A549 (cell line): ENCODE results near the gene BPIFB3. TPM values are rescaled to one million over a fixed set of nuclear protein-coding genes. Genes with fewer than 3 reads are reported as not detected.

Experiments used
- ATAC-seq, 2 experiments: fragments of 200-7000 bp in 1 of 2; fragments of >200 bp in 1 of 2; cut with Nextera tagmentation in 1 of 2; cut with Tn5 transposase in 1 of 2; 3 replicates each; pipeline versions ENCODE4 v1.8.0 to v1.9.1; 2018 to 2020; ENCODE audit warnings: mild to moderate bottlenecking in 1 of 2, moderate library complexity in 1 of 2
- CTCF ChIA-PET: fragments of 300-600 bp; sonication (Branson Sonifier 250); formaldehyde crosslinking; extraction: SDS; loops from one replicate; lab custom pipeline; 2021; ENCODE audit warnings: antibody characterized with exemption, inconsistent platforms; lab: Yijun Ruan, JAX
- POLR2A ChIA-PET: fragments of 350-600 bp; formaldehyde crosslinking; extraction: SDS; loops from one replicate; lab custom pipeline; 2021; ENCODE audit warnings: antibody characterized with exemption, inconsistent platforms; lab: Yijun Ruan, JAX
- DNase-seq, 2 experiments: peaks; one replicate each; pipeline versions ENCODE4 v3.0.0 to v3.0.0-alpha.2; 2011 to 2016; ENCODE audit warnings: low read depth in 1 of 2, low spot score in 1 of 2
- FAIRE-seq: peaks from 2 replicates; lab custom pipeline; 2011; peaks lifted over from hg19 to GRCh38; lab: Jason Lieb, UNC
- H3K27ac ChIP-seq, 2 experiments: fragments of >200 bp; sonication (Bioruptor Twin); formaldehyde crosslinking; 3 replicates each; pipeline ENCODE4 v1.5.1; 2016 to 2017
- H3K4me1 ChIP-seq: fragments of >200 bp; sonication (Bioruptor Twin); formaldehyde crosslinking; 3 replicates; pipeline ENCODE4 v1.6.1; 2016
- H3K4me2 ChIP-seq: fragments of >200 bp; sonication (Bioruptor Twin); formaldehyde crosslinking; 3 replicates; pipeline ENCODE4 v1.6.1; 2016
- H3K4me3 ChIP-seq: fragments of >200 bp; sonication (Bioruptor Twin); formaldehyde crosslinking; 3 replicates; pipeline ENCODE4 v1.5.1; 2016
- H3K9me3 ChIP-seq: fragments of >200 bp; sonication (Bioruptor Twin); formaldehyde crosslinking; 3 replicates; pipeline ENCODE4 v1.6.1; 2016
- CBX2 ChIP-seq: fragments of 200-600 bp; sonication (generic); IDR thresholded peaks from 2 replicates; pipeline ENCODE4 v1.6.1; 2016; ENCODE audit warnings: low read depth, mild to moderate bottlenecking, borderline replicate concordance
- CBX8 ChIP-seq: fragments of 200-600 bp; sonication (generic); IDR thresholded peaks from 2 replicates; pipeline ENCODE4 v1.6.1; 2016
- CHD2 ChIP-seq: fragments of 150-350 bp; IDR thresholded peaks from 2 replicates; pipeline ENCODE4 v1.6.1; 2014; ENCODE audit warnings: low read length; ENCODE audit not compliant: partially characterized antibody
- CHD4 ChIP-seq: fragments of 200-600 bp; sonication (generic); IDR thresholded peaks from 2 replicates; pipeline ENCODE4 v1.6.1; 2016; ENCODE audit warnings: antibody characterized with exemption, mild to moderate bottlenecking, borderline replicate concordance
- EHF ChIP-seq: fragments of 250-450 bp; sonication (Bioruptor Pico); IDR thresholded peaks from 2 replicates; pipeline ENCODE4 v1.5.0; 2020; ENCODE audit warnings: mild to moderate bottlenecking
- FOSB ChIP-seq: fragments of 250-450 bp; sonication (Bioruptor Pico); IDR thresholded peaks from 2 replicates; pipeline ENCODE4 v1.5.0; 2020; ENCODE audit warnings: mild to moderate bottlenecking, moderate library complexity
- HEYL ChIP-seq: fragments of 250-450 bp; sonication (Bioruptor Pico); IDR thresholded peaks from 2 replicates; pipeline ENCODE4 v1.8.0; 2021; ENCODE audit warnings: mild to moderate bottlenecking, moderate library complexity
- HMGXB4 ChIP-seq: fragments of 250-450 bp; sonication (Bioruptor Pico); IDR thresholded peaks from 2 replicates; pipeline ENCODE4 v1.5.0; 2021; ENCODE audit warnings: mild to moderate bottlenecking, moderate library complexity, borderline replicate concordance
- HOXB13 ChIP-seq: fragments of 250-450 bp; sonication (Bioruptor Pico); IDR thresholded peaks from 2 replicates; pipeline ENCODE4 v1.5.0; 2020; ENCODE audit warnings: low read depth, mild to moderate bottlenecking, moderate library complexity
- HOXB5 ChIP-seq: fragments of 250-450 bp; sonication (Bioruptor Pico); IDR thresholded peaks from 2 replicates; pipeline ENCODE4 v1.5.0; 2020; ENCODE audit warnings: mild to moderate bottlenecking, moderate library complexity
- KDM5A ChIP-seq: fragments of 200-600 bp; sonication (generic); IDR thresholded peaks from 2 replicates; pipeline ENCODE4 v1.6.1; 2016; ENCODE audit warnings: antibody characterized with exemption, mild to moderate bottlenecking
- MAFK ChIP-seq: fragments of 450-650 bp; IDR thresholded peaks from 2 replicates; pipeline ENCODE4 v1.6.1; 2014; ENCODE audit not compliant: partially characterized antibody
- MYC ChIP-seq: IDR thresholded peaks from 2 replicates; pipeline ENCODE4 v1.6.1; 2012; ENCODE audit warnings: mild to moderate bottlenecking, inconsistent platforms, low read length, improper control_type of control experiment, borderline replicate concordance
- NFE2L2 ChIP-seq: fragments of 150-350 bp; conservative IDR thresholded peaks from 2 replicates; pipeline ENCODE4 v1.6.1; 2014; ENCODE audit warnings: low read length
- POLR2A ChIP-seq: IDR thresholded peaks from 2 replicates; pipeline ENCODE4 v1.6.1; 2012; ENCODE audit warnings: mild to moderate bottlenecking, low read length
- RAD21 ChIP-seq, 2 experiments: fragments of >200 bp in 1 of 2; sonication (Bioruptor Twin) in 1 of 2; formaldehyde crosslinking in 1 of 2; IDR thresholded peaks in 1 of 2; conservative IDR thresholded peaks in 1 of 2; 2 replicates in 1 of 2; 3 replicates in 1 of 2; pipeline ENCODE4 v1.6.1; 2012 to 2018; ENCODE audit warnings: inconsistent platforms in 1 of 2
- RARB ChIP-seq: fragments of 250-450 bp; sonication (Bioruptor Pico); IDR thresholded peaks from 2 replicates; pipeline ENCODE4 v1.8.0; 2021; ENCODE audit warnings: mild to moderate bottlenecking, moderate library complexity
- RFX5 ChIP-seq: fragments of 450-650 bp; IDR thresholded peaks from 2 replicates; pipeline ENCODE4 v1.7.1; 2014; ENCODE audit warnings: antibody characterized with exemption, mild to moderate bottlenecking, moderate library complexity
- SMC3 ChIP-seq: fragments of >200 bp; sonication (Bioruptor Twin); formaldehyde crosslinking; IDR thresholded peaks from 3 replicates; pipeline ENCODE4 v1.6.1; 2018; ENCODE audit warnings: inconsistent platforms
- SREBF2 ChIP-seq: fragments of 450-650 bp; IDR thresholded peaks from 2 replicates; pipeline ENCODE4 v1.6.1; 2014; ENCODE audit warnings: mild to moderate bottlenecking, moderate library complexity
- USF2 ChIP-seq: fragments of 450-650 bp; IDR thresholded peaks from 2 replicates; pipeline ENCODE4 v1.6.1; 2014; ENCODE audit warnings: antibody characterized with exemption
- ZC3H11A ChIP-seq: fragments of 450-650 bp; IDR thresholded peaks from 2 replicates; pipeline ENCODE4 v1.6.1; 2014; ENCODE audit warnings: antibody characterized with exemption, mild to moderate bottlenecking
- ZFP36 ChIP-seq: fragments of 450-650 bp; IDR thresholded peaks from 2 replicates; pipeline ENCODE4 v1.6.1; 2014; ENCODE audit warnings: borderline replicate concordance; ENCODE audit not compliant: partially characterized antibody
- ZNF302 ChIP-seq: fragments of 250-450 bp; sonication (Bioruptor Pico); IDR thresholded peaks from 2 replicates; pipeline ENCODE4 v1.9.0; 2021; ENCODE audit warnings: inconsistent platforms, mild to moderate bottlenecking, moderate library complexity
- WGBS: methylation state at CpG from one replicate; pipeline ENCODE4 v1.1.6; 2017; ENCODE audit errors: missing lambda C conversion rate; 5-methylcytosine and 5-hydroxymethylcytosine counted together
- polyA plus RNA-seq, 4 experiments: library from polyadenylated mRNA; depleted of rRNA in 3 of 4; stranded (reverse); fragments of >200 nt; fragmentation: RNase III in 1 of 4; extraction: RNeasy Plus Mini Kit Qiagen cat#74134 plus additional on column Dnase treatment in 1 of 4; gene quantifications; 2 replicates in 3 of 4; 3 replicates in 1 of 4; pipeline ENCODE4 v1.2.3, GENCODE V29; 2011 to 2017
- TF ChIP-seq, protein P1 (sequence below): IDR thresholded peaks from 2 replicates; pipeline ENCODE4 v1.6.1; 2012; ENCODE audit warnings: low read depth, borderline replicate concordance

BPIFB3 gene
- polyA plus RNA-seq, 2 of the 4 experiments (the other 2 are of a cell fraction): not detected

DNA sequence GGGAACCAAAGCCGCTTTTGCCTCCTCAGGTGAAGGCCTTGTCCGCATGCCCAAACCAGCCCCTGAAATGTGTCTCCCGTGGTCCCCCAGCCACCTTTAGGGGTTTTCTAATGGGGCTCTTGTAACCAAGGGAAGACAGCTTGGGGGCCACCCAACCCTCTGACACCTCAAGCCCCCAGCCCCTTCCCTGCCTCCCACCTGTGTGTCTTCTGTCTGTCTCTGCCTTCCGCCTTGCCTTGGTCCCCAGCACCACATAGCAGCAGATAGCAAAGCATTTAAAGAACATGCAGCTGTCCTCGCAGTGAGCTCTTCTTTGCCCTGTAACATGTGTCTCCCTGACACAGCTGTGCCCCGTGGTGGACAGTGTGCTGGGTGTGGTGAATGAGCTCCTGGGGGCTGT, 9.6 kb downstream of the BPIFB3 start:
- no peak for TF ChIP-seq CBX8
- no peak for TF ChIP-seq RFX5
- no peak for TF ChIP-seq CHD4
- no peak for TF ChIP-seq MAFK
- TF ChIP-seq ZFP36: no peak
- TF ChIP-seq CHD2: no peak
- TF ChIP-seq EHF (CRISPR knock-in tag): no peak
- no peak for TF ChIP-seq NFE2L2
- TF ChIP-seq RARB: no peak
- TF ChIP-seq HMGXB4: no peak
- no peak for TF ChIP-seq ZNF302
- TF ChIP-seq HEYL (CRISPR knock-in tag): no peak
- no peak for TF ChIP-seq SREBF2
- TF ChIP-seq USF2: no peak
- no peak for TF ChIP-seq POLR2A
- ATAC-seq (no peak), FAIRE-seq (no peak), DNase-seq (no peak)
- WGBS: 72% methylated on average over 5 of the region's 6 CpGs
- CTCF ChIA-PET: interaction anchor here (1.7 kb wide), 1 partner anchor 149 kb away, joined by 4 read pairs; no protein-coding TSS in a partner anchor
- H3K4me1 ChIP-seq: no peaks in the 10 kb centered on the region
- no peak overlapping the region for H3K4me3 ChIP-seq
- no peak overlapping the region for H3K4me2 ChIP-seq
- no peak overlapping the region for H3K27ac ChIP-seq
- POLR2A ChIA-PET: no interaction called here
- no peaks in the 10 kb centered on the region for H3K9me3 ChIP-seq

DNA sequence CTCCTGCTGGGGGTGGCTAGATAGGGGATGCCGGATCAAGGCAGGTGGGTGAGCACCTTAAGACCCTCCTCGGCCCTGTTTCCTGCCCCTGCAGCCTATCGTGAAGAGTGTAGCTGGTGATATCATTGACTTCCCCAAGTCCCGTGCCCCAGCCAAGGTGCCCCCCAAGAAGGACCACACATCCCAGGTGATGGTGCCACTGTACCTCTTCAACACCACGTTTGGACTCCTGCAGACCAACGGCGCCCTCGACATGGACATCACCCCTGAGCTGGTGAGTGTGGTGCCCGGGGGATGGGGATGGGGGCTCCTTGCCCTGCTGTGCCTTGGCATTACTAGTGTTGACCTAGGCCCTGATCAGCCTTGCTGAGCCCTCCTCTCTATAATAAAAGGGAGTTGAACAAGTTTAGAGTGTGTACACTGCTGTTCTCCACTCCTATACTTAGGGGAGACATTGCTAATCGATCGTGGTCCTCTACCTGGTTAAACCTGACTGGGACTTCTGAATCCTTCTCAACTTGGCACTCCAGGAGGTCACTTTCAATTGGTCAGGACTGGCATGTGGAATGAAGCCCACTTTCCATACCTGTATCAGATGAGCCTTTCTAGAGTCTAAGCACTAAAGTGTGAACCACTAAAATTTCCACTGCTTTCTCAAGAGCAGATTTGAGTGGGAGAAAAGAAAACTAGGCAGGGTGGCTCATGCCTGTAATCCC, 11.0 kb downstream of the BPIFB3 start:
- H3K4me1 ChIP-seq: no peaks in the 10 kb centered on the region
- CTCF ChIA-PET: no interaction called here
- H3K9me3 ChIP-seq: no peaks in the 10 kb centered on the region
- FAIRE-seq: no peak
- no peak overlapping the region for H3K4me3 ChIP-seq
- no peak overlapping the region for H3K4me2 ChIP-seq
- DNase-seq: no peak
- ATAC-seq: no peak
- WGBS: 52% methylated on average over 11 of the region's 11 CpGs
- H3K27ac ChIP-seq: no peak overlapping the region
- TF ChIP-seq FOSB (CRISPR knock-in tag): no peak
- no peak for TF ChIP-seq CHD4
- no peak for TF ChIP-seq CBX8
- no peak for TF ChIP-seq CBX2
- TF ChIP-seq RARB: no peak
- TF ChIP-seq SMC3: no peak
- no peak for TF ChIP-seq HOXB13 (CRISPR knock-in tag)
- TF ChIP-seq MYC: no peak
- TF ChIP-seq MAFK: no peak
- TF ChIP-seq HEYL (CRISPR knock-in tag): no peak
- TF ChIP-seq, protein P1, sequence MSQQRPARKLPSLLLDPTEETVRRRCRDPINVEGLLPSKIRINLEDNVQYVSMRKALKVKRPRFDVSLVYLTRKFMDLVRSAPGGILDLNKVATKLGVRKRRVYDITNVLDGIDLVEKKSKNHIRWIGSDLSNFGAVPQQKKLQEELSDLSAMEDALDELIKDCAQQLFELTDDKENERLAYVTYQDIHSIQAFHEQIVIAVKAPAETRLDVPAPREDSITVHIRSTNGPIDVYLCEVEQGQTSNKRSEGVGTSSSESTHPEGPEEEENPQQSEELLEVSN: no peak
- TF ChIP-seq KDM5A: no peak
- TF ChIP-seq HOXB5 (CRISPR knock-in tag): no peak
- no peak for TF ChIP-seq ZC3H11A
- no peak for TF ChIP-seq RAD21 (conservative IDR thresholded peaks at IDR 0.05 in 1 of 2, IDR thresholded peaks at IDR 0.05 in 1 of 2)
- POLR2A ChIA-PET: no interaction called here
